ENCODE data around the gene CACNA1E. TPM values are rescaled to one million over a fixed set of nuclear protein-coding genes. Genes with fewer than 3 reads are reported as not detected.

CACNA1E gene
- total RNA-seq, 1 experiment from 2014 or later = 0.45 TPM

GRCh38 chr1:181475580-181475979 lies 7.7 kb upstream of the CACNA1E start:
- intact Hi-C loops (cut with micrococcal nuclease; ENCODE audit: unreplicated experiment) = loop anchor here (5.0 kb wide), 1 partner anchor 107 kb away; no protein-coding TSS in a partner anchor
- no peaks in the 10 kb centered on the region for H3K27me3 Mint-ChIP-seq (ENCODE audit: insufficient read depth, unreplicated experiment)
- CTCF ChIA-PET = no interaction called here

GRCh38 chr1:181476581-181476980 lies 6.7 kb upstream of the CACNA1E start:
- no peaks in the 10 kb centered on the region for H3K9me3 ChIP-seq
- H3K36me3 Mint-ChIP-seq (ENCODE audit: insufficient read depth, unreplicated experiment) = no peaks in the 10 kb centered on the region
- no peaks in the 10 kb centered on the region for H3K4me1 ChIP-seq
- no peaks in the 10 kb centered on the region for H3K27me3 Mint-ChIP-seq (ENCODE audit: insufficient read depth, unreplicated experiment)
- H3K36me3 ChIP-seq (ENCODE audit: control insufficient read depth, insufficient read depth, low read length) = no peaks in the 10 kb centered on the region
- no peak overlapping the region for H3K4me3 ChIP-seq (ENCODE audit: low read depth, low read length)
- TF ChIP-seq CTCF (IDR thresholded peaks at IDR 0.05; ENCODE audit: insufficient read depth in 1 of 2, low read depth in 1 of 2, low read length in 1 of 2, severe bottlenecking in 1 of 2, unreplicated experiment in 1 of 2) = no peak
- no peak for DNase-seq
- intact Hi-C loops (cut with micrococcal nuclease; ENCODE audit: unreplicated experiment) = loop anchor here (5.0 kb wide), 1 partner anchor 106 kb away; no protein-coding TSS in a partner anchor
- no TSS peak for BruUV-seq (replicated peaks)
- H3K4me3 Mint-ChIP-seq (ENCODE audit: unreplicated experiment) = no peak overlapping the region
- ChIA-PET CTCF (interaction anchor here (1.3 kb wide), 1 partner anchor 28 kb away, joined by 4 read pairs; no protein-coding TSS in a partner anchor), POLR2A (no interaction called here)
- peaks cover 7% of the 10 kb centered on the region for H3K4me1 Mint-ChIP-seq (ENCODE audit: low read depth, unreplicated experiment)
- no peaks in the 10 kb centered on the region for H3K27me3 ChIP-seq (replicated peaks; ENCODE audit: control insufficient read depth, insufficient read depth, low read length)
- H3K9me3 Mint-ChIP-seq (ENCODE audit: unreplicated experiment) = no peaks in the 10 kb centered on the region
- no peak overlapping the region for H3K27ac Mint-ChIP-seq (ENCODE audit: unreplicated experiment)

More at GRCh38 chr1:181475580-181475979, 7.7 kb upstream of the CACNA1E start:
- Mint-ChIP-seq H3K4me3 (ENCODE audit: unreplicated experiment) (no peak overlapping the region), H3K27ac (ENCODE audit: unreplicated experiment) (no peak overlapping the region), H3K4me1 (ENCODE audit: low read depth, unreplicated experiment) (no peaks in the 10 kb centered on the region), H3K36me3 (ENCODE audit: insufficient read depth, unreplicated experiment) (no peaks in the 10 kb centered on the region), H3K9me3 (ENCODE audit: unreplicated experiment) (no peaks in the 10 kb centered on the region)
- H3K9me3 ChIP-seq = no peaks in the 10 kb centered on the region
- no TSS peak for BruUV-seq (replicated peaks)
- peaks cover 5% of the 10 kb centered on the region for H3K4me1 ChIP-seq
- H3K27me3 ChIP-seq (replicated peaks; ENCODE audit: control insufficient read depth, insufficient read depth, low read length) = no peaks in the 10 kb centered on the region
- POLR2A ChIA-PET = no interaction called here
- no peak overlapping the region for H3K4me3 ChIP-seq (ENCODE audit: low read depth, low read length)
- H3K36me3 ChIP-seq (ENCODE audit: control insufficient read depth, insufficient read depth, low read length) = no peaks in the 10 kb centered on the region
- TF ChIP-seq CTCF (IDR thresholded peaks at IDR 0.05; ENCODE audit: insufficient read depth in 1 of 2, low read depth in 1 of 2, low read length in 1 of 2, severe bottlenecking in 1 of 2, unreplicated experiment in 1 of 2) = no peak
- no peak for DNase-seq

- no peaks in the 10 kb centered on the region for H3K36me3 Mint-ChIP-seq (ENCODE audit: insufficient read depth, unreplicated experiment)
- no peak overlapping the region for H3K27ac Mint-ChIP-seq (ENCODE audit: unreplicated experiment)
- POLR2A ChIA-PET = no interaction called here
- H3K27me3 ChIP-seq (replicated peaks; ENCODE audit: control insufficient read depth, insufficient read depth, low read length) = no peaks in the 10 kb centered on the region
- no peaks in the 10 kb centered on the region for H3K9me3 ChIP-seq
- H3K36me3 ChIP-seq (ENCODE audit: control insufficient read depth, insufficient read depth, low read length) = no peaks in the 10 kb centered on the region
- CTCF ChIA-PET = interaction anchor here (0.6 to 2.1 kb wide), 11 partner anchors 9 to 603 kb away, joined by 3 to 19 read pairs (median 4); no protein-coding TSS in a partner anchor
- no peak for TF ChIP-seq CTCF (IDR thresholded peaks at IDR 0.05; ENCODE audit: insufficient read depth in 1 of 2, low read depth in 1 of 2, low read length in 1 of 2, severe bottlenecking in 1 of 2, unreplicated experiment in 1 of 2)
- no peak overlapping the region for H3K4me3 ChIP-seq (ENCODE audit: low read depth, low read length)
- DNase-seq = no peak
- no peaks in the 10 kb centered on the region for H3K4me1 ChIP-seq
- BruUV-seq (replicated peaks) = no TSS peak
- peaks cover 7% of the 10 kb centered on the region for H3K4me1 Mint-ChIP-seq (ENCODE audit: low read depth, unreplicated experiment)
- H3K4me3 Mint-ChIP-seq (ENCODE audit: unreplicated experiment) = no peak overlapping the region
- no peaks in the 10 kb centered on the region for H3K9me3 Mint-ChIP-seq (ENCODE audit: unreplicated experiment)
- H3K27me3 Mint-ChIP-seq (ENCODE audit: insufficient read depth, unreplicated experiment) = peaks cover 1% of the 10 kb centered on the region
- intact Hi-C loops (cut with micrococcal nuclease; ENCODE audit: unreplicated experiment) = loop anchor here (2.0 to 5.0 kb wide), 2 partner anchors 104 to 602 kb away; no protein-coding TSS in a partner anchor
These were observed 5.0 kb upstream of the CACNA1E start for GRCh38 chr1:181478306-181478705.
